HEK293 (cell line): ENCODE data around the gene GLCE.

Source experiments
- CTCF ChIA-PET: fragments of 350-600 bp; formaldehyde crosslinking; extraction: SDS; loops from one replicate; lab custom pipeline; 2021; ENCODE audit warnings: antibody characterized with exemption; lab: Yijun Ruan, JAX
- POLR2A ChIA-PET: fragments of 300-600 bp; formaldehyde crosslinking; extraction: SDS; loops from one replicate; lab custom pipeline; 2020; ENCODE audit warnings: antibody characterized with exemption, inconsistent platforms; lab: Yijun Ruan, JAX
- H3K27ac ChIP-seq: fragments of 200-500 bp; sonication (Bioruptor generic); 2 replicates; pipeline ENCODE4 v1.5.1; 2014; ENCODE audit warnings: low read depth, low read length, control low read depth, inconsistent platforms; ENCODE audit errors: extremely low read depth
- H3K36me3 ChIP-seq, 2 experiments: fragments of 200-500 bp in 1 of 2; sonication (Bioruptor generic) in 1 of 2; 1 replicate in 1 of 2; 2 replicates in 1 of 2; pipeline ENCODE4 v1.5.1; 2014 to 2017; ENCODE audit warnings: inconsistent platforms in 2 of 2, low read length in 2 of 2; ENCODE audit not compliant: control insufficient read depth in 2 of 2, insufficient read depth in 1 of 2
- H3K4me1 ChIP-seq: fragments of 200-500 bp; sonication (Bioruptor generic); 2 replicates; pipeline ENCODE4 v1.5.1; 2014; ENCODE audit warnings: mild to moderate bottlenecking, low read length, inconsistent platforms; ENCODE audit not compliant: control insufficient read depth, insufficient read depth
- H3K4me3 ChIP-seq: 2 replicates; pipeline ENCODE4 v1.5.1; 2011; ENCODE audit warnings: low read depth, mild to moderate bottlenecking, control low read depth, low read length, moderate library complexity
- H3K9me3 ChIP-seq: fragments of 200-500 bp; sonication (Bioruptor generic); 2 replicates; pipeline ENCODE4 v1.5.1; 2014; ENCODE audit warnings: low read depth, low read length, inconsistent platforms; ENCODE audit not compliant: control insufficient read depth, insufficient read depth
- BCL11B ChIP-seq: fragments of 450-650 bp; formaldehyde crosslinking; IDR thresholded peaks from 2 replicates; pipeline ENCODE4 v1.5.1; 2016; ENCODE audit warnings: low read depth, missing biosample characterization, missing genetic modification characterization
- GLIS2 ChIP-seq: fragments of 450-650 bp; formaldehyde crosslinking; IDR thresholded peaks from 2 replicates; pipeline ENCODE4 v1.5.1; 2016; ENCODE audit warnings: missing biosample characterization, missing genetic modification characterization
- KLF1 ChIP-seq: fragments of 450-650 bp; formaldehyde crosslinking; IDR thresholded peaks from 2 replicates; pipeline ENCODE4 v1.5.1; 2016; ENCODE audit warnings: missing biosample characterization, missing genetic modification characterization
- KLF10 ChIP-seq: fragments of 450-650 bp; IDR thresholded peaks from 2 replicates; pipeline ENCODE4 v1.5.1; 2018; ENCODE audit warnings: missing biosample characterization, mild to moderate bottlenecking, missing genetic modification characterization
- OSR2 ChIP-seq: fragments of 450-650 bp; formaldehyde crosslinking; IDR thresholded peaks from 2 replicates; pipeline ENCODE4 v1.5.1; 2016; ENCODE audit warnings: missing biosample characterization, missing genetic modification characterization
- PRDM1 ChIP-seq: fragments of 450-650 bp; formaldehyde crosslinking; IDR thresholded peaks from 2 replicates; pipeline ENCODE4; 2016; ENCODE audit warnings: missing biosample characterization, missing genetic modification characterization
- RBAK ChIP-seq: fragments of 450-650 bp; formaldehyde crosslinking; IDR thresholded peaks from 2 replicates; pipeline ENCODE4 v1.5.1; 2016; ENCODE audit warnings: missing biosample characterization, missing genetic modification characterization
- REPIN1 ChIP-seq: fragments of 450-650 bp; formaldehyde crosslinking; IDR thresholded peaks from 2 replicates; pipeline ENCODE4 v1.5.1; 2017; ENCODE audit warnings: missing biosample characterization, missing genetic modification characterization, low read depth
- TRIM28 ChIP-seq: IDR thresholded peaks from 2 replicates; pipeline ENCODE4 v1.6.1; 2011; ENCODE audit warnings: low read length, control low read depth, borderline replicate concordance
- ZBTB1 ChIP-seq: fragments of 450-650 bp; formaldehyde crosslinking; IDR thresholded peaks from 2 replicates; pipeline ENCODE4 v1.5.1; 2016; ENCODE audit warnings: missing biosample characterization, missing genetic modification characterization
- ZNF18 ChIP-seq: fragments of 450-650 bp; formaldehyde crosslinking; IDR thresholded peaks from 2 replicates; pipeline ENCODE4 v1.5.1; 2016; ENCODE audit warnings: missing biosample characterization, missing genetic modification characterization
- ZNF292 ChIP-seq: fragments of 450-650 bp; formaldehyde crosslinking; IDR thresholded peaks from 2 replicates; pipeline ENCODE4 v1.5.1; 2016; ENCODE audit warnings: low read depth, missing biosample characterization, missing genetic modification characterization, borderline replicate concordance
- ZNF416 ChIP-seq: fragments of 450-650 bp; formaldehyde crosslinking; IDR thresholded peaks from 2 replicates; pipeline ENCODE4 v1.5.1; 2016; ENCODE audit warnings: missing biosample characterization, missing genetic modification characterization
- ZNF449 ChIP-seq: fragments of 450-650 bp; formaldehyde crosslinking; IDR thresholded peaks from 2 replicates; pipeline ENCODE4 v1.5.1; 2017; ENCODE audit warnings: missing biosample characterization, mild to moderate bottlenecking, missing genetic modification characterization, moderate library complexity
- ZNF518A ChIP-seq: fragments of 450-650 bp; formaldehyde crosslinking; conservative IDR thresholded peaks from 2 replicates; pipeline ENCODE4 v1.5.1; 2016; ENCODE audit warnings: low read depth, missing biosample characterization, missing genetic modification characterization
- ZNF544 ChIP-seq: fragments of 450-650 bp; formaldehyde crosslinking; IDR thresholded peaks from 2 replicates; pipeline ENCODE4 v1.5.0; 2017; ENCODE audit warnings: missing biosample characterization, missing genetic modification characterization
- ZNF621 ChIP-seq: fragments of 450-650 bp; formaldehyde crosslinking; IDR thresholded peaks from 2 replicates; pipeline ENCODE4 v1.5.1; 2017; ENCODE audit warnings: missing biosample characterization, missing genetic modification characterization
- ZNF692 ChIP-seq: fragments of 450-650 bp; formaldehyde crosslinking; IDR thresholded peaks from 2 replicates; pipeline ENCODE4 v1.5.1; 2016; ENCODE audit warnings: missing biosample characterization, missing genetic modification characterization
- ZNF747 ChIP-seq: fragments of 450-650 bp; formaldehyde crosslinking; IDR thresholded peaks from 2 replicates; pipeline ENCODE4 v1.5.1; 2016; ENCODE audit warnings: missing biosample characterization, missing genetic modification characterization
- ZSCAN18 ChIP-seq: fragments of 450-650 bp; formaldehyde crosslinking; IDR thresholded peaks from 2 replicates; pipeline ENCODE4 v1.5.1; 2016; ENCODE audit warnings: missing biosample characterization, missing genetic modification characterization
- ZSCAN30 ChIP-seq: fragments of 450-650 bp; IDR thresholded peaks from 2 replicates; pipeline ENCODE4 v1.5.1; 2018; ENCODE audit warnings: missing biosample characterization, mild to moderate bottlenecking, missing genetic modification characterization, moderate library complexity

GLCE gene

GRCh38 chr15:69160141-69160993, at the start of gene GLCE:
Gene GLCE, plus strand, starts transcription at chr15:69160635. Its CDS starts 95,172 bp downstream, at chr15:69255807.
- Histone ChIP-seq H3K36me3 (no peaks in the 10 kb centered on the region), H3K27ac (peak within 1 kb of the TSS; percentile 94), H3K4me3 (peak within 1 kb of the TSS; percentile 94), H3K9me3 (no peaks in the 10 kb centered on the region), H3K4me1 (peaks cover 27% of the 10 kb centered on the region)
- CTCF ChIA-PET, result interaction anchor here (0.6 to 2.1 kb wide), 7 partner anchors 21 to 103 kb away, joined by 3 to 8 read pairs (median 4); no protein-coding TSS in a partner anchor
- POLR2A ChIA-PET, result interaction anchor here (0.6 to 2.5 kb wide), 30 partner anchors 9 to 303 kb away, joined by 3 to 29 read pairs (median 4); partner anchors contain the start of gene RPLP1
- TF ChIP-seq ZSCAN30 (tag by site-specific recombination) (peak; percentile 79), ZSCAN18 (tag by site-specific recombination) (no peak), OSR2 (tag by site-specific recombination) (peak; percentile 89), BCL11B (no peak), KLF1 (peak; percentile 41; the same call in 1 of the 2 replicates), ZNF692 (no peak), ZNF416 (tag by site-specific recombination) (no peak), ZBTB1 (tag by site-specific recombination) (no peak; the same call in 1 of the 2 replicates), RBAK (no peak), ZNF18 (peak; percentile 98), ZNF621 (tag by site-specific recombination) (no peak), ZNF292 (tag by site-specific recombination) (no peak), ZNF544 (no peak), PRDM1 (tag by site-specific recombination) (no peak), ZNF518A (tag by site-specific recombination) (peak; percentile 55; the same call in 1 of the 2 replicates), GLIS2 (tag by site-specific recombination) (peak; percentile 73), ZNF747 (tag by site-specific recombination) (no peak), REPIN1 (tag by site-specific recombination) (0 out of 2 replicates have a peak, but pooled peaks have one; percentile 71), KLF10 (tag by site-specific recombination) (peak; percentile 56; the same call in 1 of the 2 replicates), TRIM28 (no peak), ZNF449 (tag by site-specific recombination) (0 out of 2 replicates have a peak, but pooled peaks have one; percentile 28)
